HCT116 (cell line): ENCODE measurements around the gene RAC2. TPM values are rescaled to one million over a fixed set of nuclear protein-coding genes. Genes with fewer than 3 reads are reported as not detected.
"Not testable (repeated sequence)": the region's sequence is repeated elsewhere in the genome, so short reads cannot be mapped to it uniquely, and the experiment has no call there.

Experiments
- ATAC-seq: fragments of 200-7000 bp; cut with Tn5 transposase; 2 replicates; pipeline ENCODE4 v1.9.1; 2020; ENCODE audit warnings: mild to moderate bottlenecking, moderate library complexity
- BruUV-seq: library from RNA; stranded (reverse); fragments of 400-500 nt; replicated peaks from 2 replicates; lab custom pipeline; 2021; lab: Mats Ljungman, UMichigan
- CTCF ChIA-PET: fragments of 300-600 bp; sonication (Branson Sonifier 250); formaldehyde crosslinking; loops from one replicate; lab custom pipeline; 2021; ENCODE audit warnings: antibody characterized with exemption; lab: Charles Lee
- POLR2A ChIA-PET: fragments of 300-600, 350-600 bp; sonication (Branson Sonifier 250); formaldehyde crosslinking; loops from one replicate; lab custom pipeline; 2021; ENCODE audit warnings: antibody characterized with exemption; lab: Charles Lee
- RAD21 ChIA-PET, 2 experiments: fragments of 300-600 bp; sonication (Branson Sonifier 250); formaldehyde crosslinking; loops; one replicate each; lab custom pipeline; 2023; ENCODE audit warnings: low total read pairs in 2 of 2; ENCODE audit not compliant: uncharacterized antibody in 2 of 2, unreplicated experiment in 2 of 2, low non-redundant PET in 1 of 2; lab: Charles Lee
- DNase-seq: peaks from one replicate; pipeline ENCODE4 v3.0.0-alpha.2; 2010; ENCODE audit warnings: low read depth, low spot score
- H2AFZ ChIP-seq: fragments of 200-600 bp; shearing (Covaris generic), sonication (generic); 2 replicates; pipeline ENCODE4 v1.6.1; 2017; ENCODE audit warnings: low read depth, mixed run types, mixed read lengths, antibody characterized with exemption, low read length; ENCODE audit not compliant: poor library complexity, severe bottlenecking
- H3K27ac ChIP-seq: 2 replicates; pipeline ENCODE4 v1.5.1; 2012; ENCODE audit warnings: low read depth, low read length
- H3K27me3 ChIP-seq: fragments of 200-600 bp; sonication (generic); 2 replicates; pipeline ENCODE4 v1.6.1; 2016; ENCODE audit warnings: mixed run types, low read length, mixed read lengths; ENCODE audit not compliant: insufficient read depth
- H3K36me3 ChIP-seq, 2 experiments: fragments of 200-500 bp in 1 of 2; fragments of 200-600 bp in 1 of 2; sonication (Bioruptor generic) in 1 of 2; sonication (generic) in 1 of 2; 2 replicates each; pipeline versions ENCODE4 v1.5.1 to v1.6.1; 2014 to 2016; ENCODE audit warnings: low read length in 2 of 2, inconsistent platforms in 1 of 2, mixed read lengths in 1 of 2, mixed run types in 1 of 2; ENCODE audit not compliant: insufficient read depth in 2 of 2, control insufficient read depth in 1 of 2
- H3K4me1 ChIP-seq, 2 experiments: fragments of 200-600 bp in 1 of 2; sonication (generic) in 1 of 2; 2 replicates each; pipeline versions ENCODE4 v1.5.1 to v1.6.1; 2012 to 2017; ENCODE audit warnings: low read length in 2 of 2, inconsistent platforms in 1 of 2, mild to moderate bottlenecking in 1 of 2, mixed read lengths in 1 of 2, mixed run types in 1 of 2, moderate library complexity in 1 of 2; ENCODE audit not compliant: insufficient read depth in 2 of 2, control insufficient read depth in 1 of 2
- H3K4me2 ChIP-seq: fragments of 200-600 bp; sonication (generic); 2 replicates; pipeline ENCODE4 v1.6.1; 2017; ENCODE audit warnings: mixed run types, low read length, mixed read lengths
- H3K4me3 ChIP-seq, 2 experiments: fragments of 200-600 bp in 1 of 2; sonication (generic) in 1 of 2; replicated peaks in 1 of 2; 2 replicates each; pipeline ENCODE4 v1.5.1; 2011 to 2016; ENCODE audit warnings: low read length in 2 of 2, control low read depth in 1 of 2, low read depth in 1 of 2, mild to moderate bottlenecking in 1 of 2, mixed read lengths in 1 of 2, mixed run types in 1 of 2
- H3K79me2 ChIP-seq: fragments of 200-600 bp; sonication (generic); 2 replicates; pipeline ENCODE4 v1.6.1; 2017; ENCODE audit warnings: mild to moderate bottlenecking, mixed run types, low read length, moderate library complexity, mixed read lengths; ENCODE audit not compliant: insufficient read depth
- H3K9ac ChIP-seq: fragments of 200-600 bp; sonication (generic); 2 replicates; pipeline ENCODE4 v1.6.1; 2016; ENCODE audit warnings: low read length, mixed read lengths
- H3K9me2 ChIP-seq: fragments of 200-600 bp; sonication (generic), shearing (Covaris generic); 2 replicates; pipeline ENCODE4 v1.6.1; 2017; ENCODE audit warnings: mixed run types, mild to moderate bottlenecking, moderate library complexity; ENCODE audit not compliant: insufficient read depth
- H3K9me3 ChIP-seq, 2 experiments: fragments of 200-500 bp in 1 of 2; fragments of 200-600 bp in 1 of 2; sonication (Bioruptor generic) in 1 of 2; sonication (generic) in 1 of 2; 2 replicates each; pipeline ENCODE4 v1.6.1; 2014 to 2017; ENCODE audit warnings: low read length in 2 of 2, mixed read lengths in 2 of 2, inconsistent platforms in 1 of 2, low read depth in 1 of 2, mild to moderate bottlenecking in 1 of 2, mixed run types in 1 of 2, moderate library complexity in 1 of 2; ENCODE audit not compliant: control insufficient read depth in 1 of 2, insufficient read depth in 1 of 2
- H4K20me1 ChIP-seq: fragments of 200-600 bp; sonication (generic), shearing (Covaris generic); 2 replicates; pipeline ENCODE4 v1.6.1; 2017; ENCODE audit warnings: mixed run types, mild to moderate bottlenecking, moderate library complexity; ENCODE audit not compliant: insufficient read depth
- ATF3 ChIP-seq: IDR thresholded peaks from 2 replicates; pipeline ENCODE4 v1.6.1; 2012
- CEBPB ChIP-seq: IDR thresholded peaks from 2 replicates; pipeline ENCODE4 v1.6.1; 2012; ENCODE audit warnings: low read depth
- CTCF ChIP-seq, 3 experiments: fragments of 200-600 bp in 1 of 3; sonication (generic) in 1 of 3; IDR thresholded peaks in 2 of 3; conservative IDR thresholded peaks in 1 of 3; 2 replicates each; pipeline ENCODE4 v1.5.1; 2012 to 2017; ENCODE audit warnings: low read depth in 2 of 3, low read length in 2 of 3, antibody characterized with exemption in 1 of 3, borderline replicate concordance in 1 of 3, control low read depth in 1 of 3, mild to moderate bottlenecking in 1 of 3, mixed read lengths in 1 of 3, mixed run types in 1 of 3, moderate library complexity in 1 of 3; ENCODE audit not compliant: insufficient read depth in 1 of 3
- EGR1 ChIP-seq: IDR thresholded peaks from 2 replicates; pipeline ENCODE4 v1.6.1; 2012; ENCODE audit warnings: low read depth
- POLR2AphosphoS5 ChIP-seq: IDR thresholded peaks from 2 replicates; pipeline ENCODE4 v1.6.1; 2011; ENCODE audit warnings: mild to moderate bottlenecking, low read depth, low read length, moderate library complexity
- REST ChIP-seq: IDR thresholded peaks from 2 replicates; pipeline ENCODE4 v1.6.1; 2012; ENCODE audit warnings: low read depth
- SP1 ChIP-seq: IDR thresholded peaks from 2 replicates; pipeline ENCODE4 v1.6.1; 2012; ENCODE audit warnings: low read depth
- TCF7L2 ChIP-seq: IDR thresholded peaks from 2 replicates; pipeline ENCODE4 v1.7.0; 2011; ENCODE audit warnings: borderline replicate concordance, inconsistent platforms; ENCODE audit not compliant: insufficient read depth, insufficient read length; ENCODE audit errors: extremely low read depth
- intact Hi-C: fragments of 100-400 bp; cut with micrococcal nuclease; formaldehyde crosslinking; loops from 2 replicates; pipeline ENCODE4 v1.10.0; 2022
- total RNA-seq: library from RNA; stranded (reverse); gene quantifications from one replicate; pipeline ENCODE4 v1.2.1, GENCODE V29; 2021; ENCODE audit not compliant: unreplicated experiment

Gene RAC2
- total RNA-seq, 1 experiment from 2014 or later: 62.0 TPM

- Histone ChIP-seq H3K36me3 (no peaks in the 10 kb centered on the region), H3K4me3 (no peak overlapping the region), H3K9me3 (no peaks in the 10 kb centered on the region), H3K9me2 (no peaks in the 10 kb centered on the region), H3K4me1 (peaks cover 16 to 34% of the 10 kb centered on the region in 2 experiments), H3K27ac (no peak overlapping the region), H3K79me2 (no peaks in the 10 kb centered on the region), H4K20me1 (no peaks in the 10 kb centered on the region), H3K27me3 (no peaks in the 10 kb centered on the region), H3K9ac (no peak overlapping the region), H2AFZ (no peak overlapping the region), H3K4me2 (no peak overlapping the region)
- BruUV-seq: no TSS peak
- ChIA-PET CTCF (interaction anchor here (3.3 to 3.7 kb wide), 2 partner anchors 28 to 58 kb away, joined by 19 to 22 read pairs; no protein-coding TSS in a partner anchor), POLR2A (no interaction called here), RAD21 (no interaction called here)
- DNase-seq (no peak), ATAC-seq (no peak)
- no peak for TF ChIP-seq TCF7L2
- no peak for TF ChIP-seq REST
- no peak for TF ChIP-seq CTCF (IDR thresholded peaks at IDR 0.05 in 2 of 3, conservative IDR thresholded peaks at IDR 0.05 in 1 of 3; ENCODE audit: borderline replicate concordance in 1 of 3, insufficient read depth in 1 of 3, low read depth in 2 of 3, low read length in 2 of 3)
- no peak for TF ChIP-seq ATF3
- TF ChIP-seq EGR1: no peak
- TF ChIP-seq POLR2AphosphoS5: no peak
- no peak for TF ChIP-seq CEBPB
- TF ChIP-seq SP1: no peak
- intact Hi-C loops: no loop called here
Observed at GRCh38 chr22:37202001-37202555, 42.0 kb downstream of the RAC2 start.

- ATAC-seq, H3K27ac ChIP-seq, H3K4me2 ChIP-seq, RAD21 ChIA-PET, H3K9ac ChIP-seq, H4K20me1 ChIP-seq, DNase-seq, H3K9me3 ChIP-seq, H3K4me3 ChIP-seq, H3K9me2 ChIP-seq, intact Hi-C loops, H3K27me3 ChIP-seq, H2AFZ ChIP-seq, H3K36me3 ChIP-seq, BruUV-seq, H3K79me2 ChIP-seq, POLR2A ChIA-PET: not testable (repeated sequence)
- CTCF ChIA-PET: interaction anchor here (3.3 to 3.7 kb wide), 2 partner anchors 28 to 58 kb away, joined by 19 to 22 read pairs; no protein-coding TSS in a partner anchor
- H3K4me1 ChIP-seq: peaks cover 23 to 41% of the 10 kb centered on the region in 2 experiments
Observed at GRCh38 chr22:37201443-37201820, 42.6 kb downstream of the RAC2 start.
